ENCODE results near the gene ATP4B. TPM values are rescaled to one million over a fixed set of nuclear protein-coding genes. Genes with fewer than 3 reads are reported as not detected.

Gene ATP4B
- total RNA-seq, 1 experiment from 2014 or later, result not detected

- Histone ChIP-seq H3K9me2 (ENCODE audit: insufficient read depth) (no peaks in the 10 kb centered on the region), H3K4me3 (replicated peaks in 1 of 2; ENCODE audit: low read depth in 1 of 2, low read length in 2 of 2) (no peak overlapping the region), H3K27ac (ENCODE audit: low read depth, low read length) (no peak overlapping the region), H3K4me1 (ENCODE audit: control insufficient read depth in 1 of 2, insufficient read depth in 2 of 2, low read length in 2 of 2) (no peaks in the 10 kb centered on the region), H3K27me3 (ENCODE audit: insufficient read depth, low read length) (no peaks in the 10 kb centered on the region), H3K79me2 (ENCODE audit: insufficient read depth, low read length) (no peaks in the 10 kb centered on the region), H3K36me3 (ENCODE audit: control insufficient read depth in 1 of 2, insufficient read depth in 2 of 2, low read length in 2 of 2) (no peaks in the 10 kb centered on the region), H3K9ac (ENCODE audit: low read length) (no peak overlapping the region), H3K4me2 (ENCODE audit: low read length) (no peak overlapping the region), H4K20me1 (ENCODE audit: insufficient read depth) (no peaks in the 10 kb centered on the region), H3K9me3 (ENCODE audit: control insufficient read depth in 1 of 2, insufficient read depth in 1 of 2, low read depth in 1 of 2, low read length in 2 of 2) (no peaks in the 10 kb centered on the region), H2AFZ (ENCODE audit: low read depth, low read length, poor library complexity, severe bottlenecking) (no peak overlapping the region)
- DNase-seq (ENCODE audit: low read depth, low spot score) (no peak), ATAC-seq (no peak)
- ChIA-PET CTCF (no interaction called here), POLR2A (no interaction called here), RAD21 (ENCODE audit: low non-redundant PET in 1 of 2, low total read pairs in 2 of 2, uncharacterized antibody in 2 of 2, unreplicated experiment in 2 of 2) (no interaction called here)
- BruUV-seq (replicated peaks), result no TSS peak
- intact Hi-C loops (cut with micrococcal nuclease), result no loop called here
- no peak for TF ChIP-seq ELF1 (IDR thresholded peaks at IDR 0.05; ENCODE audit: borderline replicate concordance, low read depth)
- no peak for TF ChIP-seq CTCF (IDR thresholded peaks at IDR 0.05 in 2 of 3, conservative IDR thresholded peaks at IDR 0.05 in 1 of 3; ENCODE audit: borderline replicate concordance in 1 of 3, insufficient read depth in 1 of 3, low read depth in 2 of 3, low read length in 2 of 3)
- no peak for TF ChIP-seq ZNF274 (IDR thresholded peaks at IDR 0.05; ENCODE audit: low read depth, low read length)
- TF ChIP-seq FOSL1 (IDR thresholded peaks at IDR 0.05; ENCODE audit: low read depth), result no peak
- no peak for TF ChIP-seq EZH2phosphoT487 (IDR thresholded peaks at IDR 0.05; ENCODE audit: borderline replicate concordance)
- no peak for TF ChIP-seq SIN3A (IDR thresholded peaks at IDR 0.05; ENCODE audit: low read depth)
- TF ChIP-seq TCF7L2 (IDR thresholded peaks at IDR 0.05; ENCODE audit: borderline replicate concordance, extremely low read depth, insufficient read depth, insufficient read length), result no peak
- TF ChIP-seq POLR2A (IDR thresholded peaks at IDR 0.05; ENCODE audit: borderline replicate concordance, extremely low read depth, insufficient read depth, insufficient read length), result no peak
- no peak for TF ChIP-seq EZH2 (IDR thresholded peaks at IDR 0.05)
- no peak for TF ChIP-seq ZFX (IDR thresholded peaks at IDR 0.05)
- TF ChIP-seq REST (IDR thresholded peaks at IDR 0.05; ENCODE audit: low read depth), result no peak
- no peak for TF ChIP-seq CBX3 (IDR thresholded peaks at IDR 0.05; ENCODE audit: low read depth)
- no peak for TF ChIP-seq CEBPB (IDR thresholded peaks at IDR 0.05; ENCODE audit: low read depth)
- no peak for TF ChIP-seq MAX (IDR thresholded peaks at IDR 0.05)
- TF ChIP-seq ATF3 (IDR thresholded peaks at IDR 0.05), result no peak
- TF ChIP-seq JUND (IDR thresholded peaks at IDR 0.05), result no peak
- no peak for TF ChIP-seq SP1 (IDR thresholded peaks at IDR 0.05; ENCODE audit: low read depth)
- TF ChIP-seq SRF (IDR thresholded peaks at IDR 0.05; ENCODE audit: low read depth), result no peak
- TF ChIP-seq RAD21 (IDR thresholded peaks at IDR 0.05; ENCODE audit: low read depth), result no peak
- no peak for TF ChIP-seq POLR2AphosphoS5 (IDR thresholded peaks at IDR 0.05; ENCODE audit: low read depth, low read length)
Observed at GRCh38 chr13:113655346-113656002, 2.5 kb downstream of the ATP4B start.
